T-helper 2 cell treated with Interferon-gamma antibody and Interleukin-4, amounts not matched to agents 100 ng/mL and 5 ng/mL, for 36 hours (primary cell): ENCODE measurements around the gene MNT. TPM values are rescaled to one million over a fixed set of nuclear protein-coding genes. Genes with fewer than 3 reads are reported as not detected.

ENCODE experiments used
- intact Hi-C: fragments of 100-400 bp; cut with micrococcal nuclease; formaldehyde crosslinking; loops from one replicate; pipeline ENCODE4 v1.15.1; 2023
- total RNA-seq: library from RNA; stranded (reverse); gene quantifications from 2 replicates; pipeline ENCODE4 v1.2.3, GENCODE V29; 2022

The MNT gene
- total RNA-seq, 1 donor from 2014 or later = 32.5 TPM

GRCh38 chr17:2364763-2365116 is 36.1 kb downstream of the MNT start:
- intact Hi-C loops = no loop called here

DNA sequence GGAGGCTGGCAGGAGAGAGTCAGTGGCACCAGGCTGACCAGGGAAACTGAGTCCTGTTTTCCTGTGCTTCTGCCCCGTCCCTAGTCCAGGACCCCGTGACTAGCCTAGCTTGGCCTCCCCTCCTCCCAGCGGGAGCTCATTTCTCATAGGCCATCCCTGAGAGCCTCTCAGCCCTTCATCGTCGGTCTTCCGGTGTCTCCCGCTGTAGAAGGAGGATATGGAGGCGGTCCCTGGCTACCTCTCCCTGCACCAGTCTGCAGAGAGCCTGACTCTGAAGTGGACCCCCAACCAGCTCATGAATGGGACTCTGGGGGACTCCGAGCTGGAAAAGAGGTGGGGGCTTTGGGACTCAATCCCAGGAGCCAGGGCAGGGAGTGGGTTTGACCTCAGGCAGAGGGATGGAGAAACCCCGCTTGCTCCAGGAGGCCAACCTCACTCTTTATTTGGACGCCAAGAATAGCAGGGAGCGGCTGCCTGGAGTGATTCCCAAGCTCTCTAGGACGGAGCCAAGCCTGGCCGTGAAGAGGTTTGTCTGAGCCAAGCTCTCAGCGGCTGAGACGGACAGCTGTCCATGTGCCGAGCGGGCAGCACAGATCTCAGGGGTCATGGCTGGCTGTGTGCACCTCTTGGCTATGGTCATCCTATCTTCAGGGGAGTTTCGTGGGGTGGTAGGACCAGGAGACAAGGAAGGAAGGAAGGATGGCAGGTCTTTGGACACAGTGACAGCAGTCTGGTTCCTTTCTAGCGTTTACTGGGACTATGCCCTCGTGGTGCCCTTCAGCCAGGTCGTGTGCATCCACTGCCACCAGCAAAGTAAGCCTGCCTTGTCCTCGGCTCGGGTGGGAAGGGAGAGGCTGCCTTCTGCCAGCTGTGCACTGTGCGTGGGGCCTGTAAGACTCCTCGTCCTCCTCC is 36.8 kb downstream of the MNT start:
- intact Hi-C loops = no loop called here

- intact Hi-C loops = no loop called here
These were observed 37.5 kb downstream of the MNT start for GRCh38 chr17:2363318-2363717.

DNA sequence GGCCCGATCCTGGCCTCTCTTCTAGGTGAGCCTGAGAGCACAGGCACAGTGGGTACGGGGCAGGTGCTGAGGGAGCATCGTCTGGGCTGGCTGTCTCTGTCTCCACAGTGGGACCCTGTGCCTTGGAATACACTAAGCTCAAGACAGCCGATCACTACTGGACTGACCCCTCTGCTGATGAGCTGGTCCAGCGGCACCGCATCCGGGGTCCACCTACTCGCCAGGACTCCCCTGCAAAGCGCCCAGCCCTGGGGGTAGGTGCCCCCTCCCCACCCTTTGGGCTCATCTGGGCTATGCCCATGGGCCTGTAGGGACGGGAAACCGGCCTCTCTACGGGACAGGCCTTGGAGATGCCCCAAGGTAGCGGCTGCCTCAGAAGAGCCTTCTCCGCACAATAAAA is 38.0 kb downstream of the MNT start:
- intact Hi-C loops = no loop called here

GRCh38 chr17:2362416-2362815 is 38.4 kb downstream of the MNT start:
- intact Hi-C loops = no loop called here

DNA sequence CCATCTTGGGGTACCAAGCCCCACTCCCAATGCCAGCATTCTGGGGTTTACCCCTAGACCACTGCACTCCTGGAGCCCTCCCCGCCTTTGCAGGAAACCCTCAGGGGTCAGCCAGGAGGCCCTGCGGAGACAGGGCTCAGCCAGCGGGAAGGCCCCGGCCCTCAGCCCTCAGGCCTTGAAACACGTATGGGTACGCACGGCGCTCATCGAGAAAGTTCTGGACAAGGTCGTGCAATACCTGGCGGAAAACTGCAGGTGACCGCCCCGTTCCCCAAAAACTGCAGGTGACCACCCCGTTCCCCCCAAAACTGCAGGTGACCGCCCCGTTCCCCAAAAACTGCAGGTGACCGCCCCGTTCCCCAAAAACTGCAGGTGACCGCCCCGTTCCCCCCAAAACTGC is 38.8 kb downstream of the MNT start:
- intact Hi-C loops = no loop called here

DNA sequence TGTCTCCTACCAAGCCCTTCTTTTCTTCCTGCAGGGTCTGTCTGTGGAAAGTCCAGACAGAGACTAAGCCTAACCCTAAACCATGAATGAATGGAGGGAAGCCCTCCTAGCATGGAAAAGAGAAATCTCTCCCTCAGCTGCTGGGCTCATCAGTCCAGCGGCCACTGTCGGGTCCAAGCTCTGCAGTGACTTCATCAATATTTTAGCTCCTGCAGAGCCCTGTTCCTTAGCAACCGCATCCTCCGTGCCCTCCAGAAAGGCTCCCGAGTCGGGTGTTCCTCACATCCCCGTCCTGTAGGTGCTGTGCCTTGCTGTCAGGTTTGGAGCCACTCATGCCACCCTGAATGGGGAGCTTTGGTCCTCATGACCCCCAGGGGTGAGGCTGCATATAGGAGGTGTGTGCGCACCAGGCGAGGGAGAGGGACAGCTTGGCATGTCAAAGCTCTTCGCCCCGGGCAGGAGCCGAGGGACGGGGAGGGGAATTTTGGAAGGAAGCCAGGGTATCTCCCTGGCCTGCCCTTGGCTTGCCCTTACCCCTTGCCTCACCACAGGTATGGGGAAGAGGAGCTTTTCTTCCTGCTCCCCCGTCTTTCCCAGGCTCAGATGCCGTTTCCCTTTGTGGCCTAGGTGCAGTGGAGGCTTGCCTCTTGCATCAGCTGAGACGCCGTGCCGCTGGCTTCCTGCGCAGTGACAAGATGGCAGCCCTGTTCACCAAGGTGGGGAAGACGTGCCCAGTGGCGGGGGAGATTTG is 39.7 kb downstream of the MNT start:
- intact Hi-C loops = no loop called here

DNA sequence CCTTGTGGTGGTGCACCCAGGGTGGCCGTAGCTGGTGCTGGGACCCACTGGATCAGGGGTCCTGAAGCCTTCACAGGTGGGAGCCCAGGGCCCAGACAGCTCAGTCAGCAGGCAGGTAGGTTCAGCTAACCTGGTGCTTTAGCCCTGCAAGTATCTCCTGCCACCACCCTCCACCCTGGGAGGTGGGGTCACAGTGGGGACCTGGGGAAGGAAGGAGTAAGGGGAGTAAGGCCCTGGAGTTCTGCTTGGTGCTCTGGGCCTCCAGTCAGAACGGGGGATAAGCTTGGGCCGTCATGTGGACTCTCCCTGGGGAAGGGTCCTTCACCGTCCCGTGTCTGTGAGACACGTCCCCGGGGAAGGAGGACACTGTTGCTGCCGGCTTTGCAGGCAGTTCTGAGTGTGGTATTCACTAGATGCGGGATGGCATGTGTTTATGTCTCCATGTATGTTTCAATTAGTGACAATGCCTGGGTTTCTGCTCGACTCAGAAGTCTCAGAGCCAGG is 42.9 kb downstream of the MNT start:
- intact Hi-C loops = no loop called here

GRCh38 chr17:2357237-2357636 is 43.6 kb downstream of the MNT start:
- intact Hi-C loops = no loop called here

DNA sequence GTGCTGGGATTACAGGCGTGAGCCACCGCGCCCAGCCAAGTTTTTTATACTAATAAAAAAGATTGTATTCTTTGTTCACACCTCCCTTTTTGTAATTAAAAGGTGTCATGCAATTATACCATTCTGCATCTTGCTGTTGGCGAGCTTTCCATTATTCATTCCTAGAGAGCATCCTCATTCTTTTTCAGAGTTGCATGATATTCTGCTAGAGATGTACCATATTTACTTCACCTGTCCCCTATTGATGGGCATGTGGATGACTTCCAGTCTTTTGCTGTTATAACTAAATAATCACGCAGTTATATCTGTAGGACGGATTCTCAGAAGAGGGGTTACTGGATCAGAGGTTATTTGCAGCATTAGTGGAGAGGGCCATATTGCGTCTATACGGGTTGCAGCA is 46.5 kb downstream of the MNT start:
- intact Hi-C loops = no loop called here

DNA sequence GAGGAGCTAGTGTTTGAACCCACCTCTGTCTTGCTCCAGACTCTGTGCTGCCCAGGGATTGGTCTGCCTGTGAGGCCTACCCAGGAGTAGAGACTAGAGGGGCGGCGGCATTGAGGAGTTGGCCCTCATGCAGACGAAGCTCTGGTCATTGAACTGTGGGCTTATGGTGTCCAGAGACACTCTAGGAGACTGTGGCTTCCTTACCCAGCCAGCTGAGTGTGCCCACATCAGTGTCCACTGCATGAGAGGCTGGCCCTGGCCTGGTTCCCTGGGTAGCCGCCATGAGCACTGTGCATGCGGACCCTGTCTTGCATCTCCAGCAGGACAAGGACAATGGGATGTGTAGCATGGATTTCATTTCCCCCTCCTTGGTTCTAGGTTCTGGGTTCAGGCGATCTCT is 49.6 kb downstream of the MNT start:
- intact Hi-C loops = no loop called here

DNA sequence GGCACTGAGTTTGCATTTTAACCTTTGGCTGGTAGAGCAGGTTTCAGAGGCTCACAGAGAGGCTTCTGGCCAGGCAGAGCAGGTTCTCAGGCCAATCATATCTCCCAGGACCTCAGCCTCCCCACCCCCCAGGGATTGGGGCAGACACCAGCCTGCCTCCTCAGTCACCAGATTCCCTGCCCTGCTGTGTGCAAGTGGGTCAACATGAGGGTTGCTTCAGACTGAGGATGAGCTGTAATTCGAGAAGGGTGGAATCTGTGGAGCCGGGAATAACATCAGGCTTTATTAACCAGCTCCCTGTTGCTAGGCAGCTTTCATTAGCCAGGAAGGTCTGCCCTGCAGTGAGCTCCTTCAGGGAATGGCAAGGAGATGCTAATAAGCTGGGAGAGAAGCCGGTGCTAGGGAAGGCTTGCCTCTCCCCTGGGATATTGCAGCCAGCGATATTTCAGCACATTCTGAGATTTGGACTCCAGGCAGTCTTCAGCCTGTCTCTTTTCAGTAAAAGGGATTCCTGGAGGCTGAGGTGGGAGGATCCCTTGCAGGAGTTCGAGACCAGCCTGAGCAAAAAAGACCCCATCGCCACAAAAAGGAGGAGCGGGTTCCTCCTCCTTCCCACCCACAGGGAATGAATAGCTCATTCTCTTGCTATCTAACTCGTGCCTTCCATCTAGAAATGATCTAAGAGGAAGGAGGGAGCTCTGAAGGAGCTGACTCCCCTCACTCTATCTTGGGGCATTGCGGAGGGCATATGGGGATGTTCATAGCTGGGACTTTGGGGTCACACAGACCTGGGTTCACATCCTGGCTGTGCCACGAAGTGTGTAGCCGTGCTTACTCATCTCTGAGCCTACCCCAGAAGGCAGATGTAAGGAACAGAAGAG is 52.8 kb downstream of the MNT start:
- intact Hi-C loops = no loop called here

- intact Hi-C loops = no loop called here
These were observed 54.4 kb downstream of the MNT start for GRCh38 chr17:2346475-2346874.

DNA sequence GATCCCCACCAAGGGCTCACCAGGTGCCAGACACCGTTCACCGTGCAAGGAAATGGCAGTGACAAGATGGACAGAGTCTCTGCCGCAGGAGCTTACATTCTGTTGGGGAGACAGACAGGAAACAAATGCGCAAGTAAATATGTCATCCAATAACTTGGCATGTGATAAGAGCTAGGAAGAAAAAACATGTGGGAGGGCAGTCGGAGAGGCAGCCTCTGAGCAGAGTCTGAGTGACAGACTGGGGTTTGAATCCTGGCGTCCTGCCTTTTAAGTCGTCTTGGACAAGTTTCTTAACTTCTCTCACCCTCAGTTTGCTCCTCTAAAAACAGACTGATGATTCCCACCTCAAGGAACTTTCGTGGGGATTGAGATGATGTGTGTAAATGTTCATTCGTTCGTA is 56.3 kb downstream of the MNT start:
- intact Hi-C loops = no loop called here

- intact Hi-C loops = no loop called here
These were observed 57.4 kb downstream of the MNT start for GRCh38 chr17:2343421-2343820.

- intact Hi-C loops = loop anchor here (1.0 kb wide), 1 partner anchor 15 kb away; no protein-coding TSS in a partner anchor
These were observed 62.6 kb downstream of the MNT start for GRCh38 chr17:2338315-2338657.

DNA sequence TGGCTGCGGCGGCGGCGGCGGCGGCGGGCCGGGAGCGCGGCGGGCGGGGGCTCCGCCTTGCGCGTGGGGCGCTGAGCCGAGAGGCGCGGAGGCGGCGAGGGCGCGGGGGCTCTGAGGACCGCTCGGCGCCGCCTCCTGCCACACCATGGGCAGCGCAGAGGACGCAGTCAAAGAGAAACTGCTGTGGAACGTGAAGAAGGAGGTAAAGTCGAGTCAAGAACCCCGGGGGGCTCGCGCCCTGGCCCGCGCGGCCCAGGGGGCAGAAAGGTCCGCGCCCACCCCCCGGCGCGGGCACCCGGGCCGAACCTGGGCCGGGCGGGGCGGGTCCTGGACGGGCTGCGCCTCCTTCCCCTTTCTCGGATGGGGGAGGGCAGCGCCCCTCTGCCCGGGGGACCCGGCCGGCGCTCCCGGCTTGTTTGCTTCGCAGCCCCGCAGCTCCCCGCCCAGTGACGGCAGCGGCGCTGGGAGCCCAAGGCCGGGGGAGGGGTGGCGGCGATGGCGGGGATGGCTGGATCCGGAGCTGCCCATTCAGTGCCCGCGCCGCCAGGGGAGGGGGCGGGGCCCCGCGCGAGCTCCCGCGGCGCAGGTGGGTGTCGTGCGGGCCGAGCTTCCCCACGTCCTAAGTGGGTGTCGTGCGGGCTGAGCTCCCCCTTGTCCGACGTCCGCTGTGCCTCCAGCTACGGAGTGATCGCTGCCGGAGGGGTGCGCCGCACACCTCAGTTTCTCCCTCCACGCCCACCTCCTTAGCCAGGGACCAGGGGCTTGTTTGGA is 63.1 kb downstream of the MNT start:
- intact Hi-C loops = loop anchor here (1.0 to 2.0 kb wide), 5 partner anchors 16 to 283 kb away; partner anchors contain the start of genes HIC1, MNT, SMG6 and SRR

- intact Hi-C loops = loop anchor here (2.0 kb wide), 4 partner anchors 34 to 282 kb away; partner anchors contain the start of genes HIC1, MNT, SMG6 and SRR
These were observed 63.9 kb downstream of the MNT start, which contains the start of gene SGSM2 for GRCh38 chr17:2336852-2337543. SGSM2 (plus strand) TSS chr17:2337501; CDS start chr17:2337689, 188 bp downstream.

GRCh38 chr17:2336215-2336851 is 64.5 kb downstream of the MNT start, which contains the start of gene TSR1:
TSR1 (minus strand) TSS chr17:2336457; CDS start chr17:2336427, 30 bp downstream.
- intact Hi-C loops = loop anchor here (2.0 kb wide), 4 partner anchors 34 to 282 kb away; partner anchors contain the start of genes HIC1, MNT, SMG6 and SRR
